T-helper 1 cell (primary cell): Measurements from ENCODE around the gene TFPI.
"Not testable (repeated sequence)": the region's sequence is repeated elsewhere in the genome, so short reads cannot be mapped to it uniquely, and the experiment has no call there.

ENCODE experiments used
- DNase-seq, 5 donors: peaks; one replicate each; pipeline ENCODE4 v3.0.0-alpha.2; 2012 to 2020

The TFPI gene

DNA sequence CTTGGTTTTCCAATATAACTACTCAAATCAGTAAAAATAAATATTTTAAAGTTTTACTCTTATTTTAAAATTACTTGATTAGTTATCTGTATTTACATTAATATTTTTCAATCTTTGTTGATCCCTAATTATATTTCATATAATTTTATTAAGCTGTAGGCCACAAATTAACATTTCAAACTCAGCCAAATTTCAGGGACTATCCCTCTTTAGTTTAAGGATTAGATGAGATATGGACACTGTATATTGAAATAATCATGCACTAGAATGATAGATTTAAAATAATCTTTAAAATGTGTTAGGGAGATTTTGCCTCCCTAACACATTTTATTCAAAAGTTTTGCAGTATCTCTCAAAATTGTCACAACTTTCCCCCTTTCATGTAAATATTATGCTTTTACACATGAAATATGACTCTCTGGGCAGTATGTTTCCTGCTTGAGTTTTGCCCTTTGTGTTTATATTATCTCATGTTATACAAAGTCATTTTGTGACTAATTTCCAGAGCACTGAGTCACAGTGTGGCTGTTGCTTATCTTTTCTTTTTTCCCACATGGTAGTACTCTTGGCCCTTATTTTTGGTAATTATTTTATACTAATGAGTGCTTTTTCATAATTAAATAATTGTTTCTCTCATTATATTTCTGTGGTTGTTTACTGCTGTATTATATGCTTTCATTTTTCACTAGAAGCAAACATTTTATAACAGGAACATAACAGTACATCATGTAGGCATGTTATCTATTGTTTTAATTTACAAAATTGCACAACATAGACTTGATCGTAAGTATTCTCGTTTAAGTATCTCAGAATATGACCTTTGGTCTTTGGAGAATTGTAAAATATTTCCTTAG lies 1.2 kb downstream of the TFPI start:
- DNase-seq, result peak in 1 of 5 donors; percentile 13

DNA sequence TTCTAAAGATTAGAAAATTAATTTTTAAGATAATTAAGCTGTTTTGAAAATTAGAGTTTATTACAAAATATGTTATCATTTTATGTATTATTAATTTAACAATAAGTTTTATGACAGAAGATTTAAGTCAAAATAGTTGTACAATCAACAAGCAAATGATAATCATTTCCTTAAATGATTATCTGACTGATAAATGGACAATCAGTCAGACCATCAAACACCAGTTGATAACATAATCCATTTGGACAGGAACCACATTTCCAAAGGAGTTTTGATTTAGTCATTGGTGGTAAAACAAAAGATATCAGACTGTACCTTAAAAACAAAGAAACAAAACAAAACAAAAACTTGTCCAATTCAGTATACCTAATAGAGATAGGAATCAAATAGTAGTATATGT lies 1.9 kb downstream of the TFPI start:
- DNase-seq, result no peak

DNA sequence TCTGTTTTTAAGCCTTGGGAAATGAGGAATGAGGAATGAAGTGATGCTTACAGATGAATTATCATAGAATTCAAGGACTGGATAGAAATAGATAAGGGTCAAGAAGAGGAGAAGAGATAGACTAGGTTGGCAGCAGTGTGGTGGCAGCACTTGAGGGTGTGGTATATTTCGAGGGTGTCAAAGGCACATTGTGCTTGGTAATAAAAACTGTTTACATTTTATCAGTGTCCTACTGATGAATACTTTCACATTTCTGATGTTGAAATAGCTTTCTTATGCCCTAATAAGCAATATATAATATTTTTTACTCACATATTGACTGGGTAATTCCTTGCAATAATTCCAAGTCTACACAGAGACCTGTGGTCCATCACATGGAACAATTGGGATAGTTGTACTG lies 3.4 kb downstream of the TFPI start:
- DNase-seq, result no peak

DNA sequence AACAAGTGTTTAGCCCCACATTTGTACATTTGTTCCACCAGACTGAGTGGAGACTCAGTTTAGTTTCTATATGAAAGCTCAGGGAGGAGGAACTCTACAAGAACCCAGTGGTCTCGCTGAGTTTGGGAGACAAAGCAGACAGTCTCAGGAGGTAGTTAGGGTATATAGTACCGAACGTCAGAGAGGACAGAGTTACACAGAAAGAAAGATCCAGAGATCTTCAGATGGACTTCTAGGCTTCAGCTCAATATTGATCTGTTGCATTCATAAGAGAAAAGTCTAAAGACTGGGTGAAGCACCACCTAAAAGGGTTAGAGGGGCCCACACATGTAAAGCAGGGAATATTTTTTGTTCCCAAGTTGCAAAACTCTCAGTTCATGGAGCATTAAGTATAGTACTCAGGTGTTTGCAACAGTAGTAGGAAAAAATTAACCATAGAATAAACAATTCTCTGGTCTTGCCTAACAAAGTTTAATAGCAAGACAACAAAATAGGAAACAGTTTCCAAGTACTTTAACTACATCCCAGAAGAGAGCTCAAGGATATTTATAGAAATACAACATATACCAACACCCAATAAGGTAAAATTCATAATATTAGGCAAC lies 4.2 kb downstream of the TFPI start:
- no peak for DNase-seq

DNA sequence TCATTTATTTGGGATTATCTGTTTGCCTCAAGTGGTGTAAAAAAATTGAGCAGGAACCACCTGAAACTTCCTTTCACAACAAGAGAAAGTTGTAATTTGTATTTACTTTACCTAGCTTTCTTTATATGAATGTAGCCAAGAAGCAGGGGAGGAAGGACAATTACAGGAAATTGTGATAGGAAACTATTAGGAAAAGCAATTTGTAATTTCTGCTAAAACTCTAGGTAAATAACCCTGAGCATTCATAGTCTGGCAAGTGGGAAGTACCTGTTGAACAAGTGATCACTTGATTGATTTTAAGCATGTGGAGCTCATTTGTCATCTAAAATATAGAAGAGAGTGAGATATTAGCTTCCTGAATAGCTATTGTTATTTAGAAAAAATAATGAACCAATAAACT lies 5.0 kb downstream of the TFPI start:
- DNase-seq, result no peak

DNA sequence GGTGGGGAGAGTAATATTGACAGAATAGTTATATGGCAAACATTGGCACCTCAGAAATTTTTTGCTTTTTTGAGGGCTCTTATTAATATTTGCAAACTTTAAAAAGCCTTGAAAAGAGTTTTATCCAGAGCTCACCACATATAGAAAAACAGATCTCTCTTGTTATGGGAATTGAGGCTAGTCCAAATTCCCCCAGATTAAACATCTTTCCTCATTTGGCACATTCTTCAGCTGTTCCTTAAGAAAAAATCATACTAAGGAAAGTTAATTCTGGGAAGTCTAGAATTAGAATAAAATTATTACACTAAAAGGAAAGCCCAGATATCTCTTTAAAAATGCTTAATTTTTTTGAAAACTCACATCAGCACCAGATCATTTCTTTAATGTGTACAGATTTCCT lies 5.6 kb downstream of the TFPI start:
- no peak for DNase-seq

DNA sequence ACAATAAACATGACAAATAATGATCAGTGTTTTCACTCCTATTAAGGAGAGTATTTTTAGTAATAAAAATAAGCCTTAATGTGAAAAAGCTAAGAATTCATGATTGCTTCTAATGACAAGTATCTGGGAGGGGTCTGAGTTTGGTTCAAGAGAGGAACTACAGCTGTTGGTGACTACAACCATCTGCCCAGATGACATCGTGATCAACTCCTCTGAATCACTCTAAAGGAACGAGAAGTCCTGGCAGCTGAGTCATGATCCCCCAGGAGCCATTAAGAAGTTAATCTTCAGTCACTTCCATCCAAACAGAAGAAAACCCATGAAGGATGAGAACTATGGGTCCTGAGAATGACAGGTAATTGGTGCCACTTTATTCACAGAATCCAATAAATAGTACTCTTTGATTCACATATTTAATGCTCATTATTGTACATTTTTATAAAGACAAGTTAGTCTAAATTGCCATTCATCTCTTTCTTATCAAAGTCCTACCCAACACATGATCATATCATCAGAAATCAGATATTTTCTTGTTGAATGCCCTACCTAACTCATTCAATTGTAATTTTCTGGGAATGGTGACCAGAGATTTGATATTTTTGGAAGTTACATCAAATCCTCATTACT lies 6.8 kb downstream of the TFPI start:
- no peak for DNase-seq

DNA sequence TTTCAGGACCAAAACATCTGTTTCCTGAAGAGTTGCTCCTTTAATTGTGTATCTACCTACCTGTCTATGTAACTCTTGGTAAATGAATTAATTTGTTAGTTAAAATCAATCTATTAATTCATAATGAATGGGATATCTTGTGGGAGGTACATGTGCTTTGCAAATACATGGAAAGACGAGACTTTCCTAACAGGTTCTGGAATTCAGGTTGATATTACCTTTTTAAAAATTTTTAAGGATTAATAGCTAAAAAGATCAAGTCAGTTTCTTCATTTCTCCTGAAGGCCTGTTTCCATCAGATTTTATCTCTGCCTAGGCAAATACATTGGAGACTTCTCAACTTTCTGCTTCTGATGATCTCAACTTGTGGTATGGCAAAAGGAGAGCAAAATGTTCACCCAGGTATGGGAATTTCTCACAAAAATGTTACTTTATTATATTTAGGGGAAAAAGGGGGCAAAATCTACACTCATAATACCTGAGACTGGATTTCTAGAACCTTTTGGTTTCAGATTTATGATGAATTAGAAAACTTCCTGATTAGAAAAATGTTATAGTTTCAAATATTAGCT lies 7.4 kb downstream of the TFPI start:
- DNase-seq, result no peak

DNA sequence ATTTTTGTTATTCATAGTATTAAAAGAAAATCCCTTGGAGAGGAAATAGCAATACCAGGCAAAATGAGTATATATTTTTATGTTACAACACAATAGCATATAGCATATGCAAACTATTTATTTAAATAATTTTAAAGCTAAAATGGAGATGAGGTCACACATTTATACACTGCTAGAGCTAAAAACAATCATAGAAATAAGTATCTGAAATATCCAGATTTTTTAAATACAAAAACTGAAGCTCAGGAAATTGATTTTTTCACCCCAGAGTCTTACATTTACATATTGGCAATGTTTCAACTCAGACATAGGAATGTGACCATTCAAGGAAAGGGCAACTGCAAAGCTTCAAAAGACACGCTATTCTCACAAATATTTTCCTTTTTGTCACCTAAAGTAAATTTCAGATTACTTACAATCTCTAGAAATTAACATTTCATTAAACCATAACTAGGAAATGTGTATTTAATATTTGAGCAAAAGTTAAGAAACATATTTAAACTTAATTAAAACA lies 8.9 kb downstream of the TFPI start:
- DNase-seq, result no peak

DNA sequence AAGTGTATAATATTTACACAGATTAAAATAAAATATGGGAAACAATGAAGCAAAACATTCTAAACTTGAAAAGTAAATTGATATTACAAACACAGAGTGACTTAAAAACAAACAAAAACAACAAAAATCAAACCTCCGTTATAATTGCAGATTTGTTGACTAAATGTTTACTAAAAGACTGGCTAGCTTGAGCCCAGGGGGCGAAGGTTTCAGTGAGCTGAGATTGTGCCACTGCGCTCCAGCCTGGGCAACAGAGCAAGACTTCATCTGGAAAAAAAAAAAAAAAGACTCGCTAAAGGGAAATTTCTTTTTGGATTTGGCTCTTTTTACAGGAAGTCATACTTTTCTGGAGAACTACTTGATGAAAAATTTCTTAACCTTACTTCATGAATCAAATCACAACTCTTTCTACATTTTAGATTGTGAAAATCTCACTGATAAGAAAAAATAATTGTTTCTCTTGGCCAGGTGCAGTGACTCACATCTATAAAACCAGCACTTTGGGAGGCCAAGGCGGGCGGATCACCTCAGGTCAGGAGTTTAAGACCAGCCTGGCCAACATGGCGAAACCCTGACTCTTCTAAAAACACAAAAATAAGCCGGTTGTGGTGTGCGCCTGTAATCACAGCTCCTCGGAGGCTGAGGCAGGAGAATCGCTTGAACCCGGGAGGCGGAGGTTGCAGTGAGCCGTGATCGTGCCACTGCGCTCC lies 9.7 kb downstream of the TFPI start:
- DNase-seq, result no peak

DNA sequence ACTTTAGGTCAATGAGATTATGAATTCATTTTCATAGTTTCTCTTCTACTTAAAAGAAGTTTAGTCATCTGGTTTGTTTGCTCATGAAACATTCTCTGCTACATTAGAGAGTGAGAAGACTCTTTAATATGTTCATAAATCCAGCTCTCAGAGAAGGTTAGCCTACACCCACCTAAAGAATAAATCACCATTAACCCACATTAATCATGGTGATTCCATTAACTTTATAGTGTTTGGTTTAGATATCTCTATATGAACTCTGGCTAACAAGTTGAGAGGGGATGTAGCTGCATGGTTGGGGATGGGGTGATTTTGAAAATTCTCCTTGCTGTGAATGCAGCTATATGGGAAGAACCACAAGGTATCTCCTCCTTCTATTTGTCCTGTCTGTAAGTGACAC lies 10.7 kb downstream of the TFPI start:
- DNase-seq, result no peak

DNA sequence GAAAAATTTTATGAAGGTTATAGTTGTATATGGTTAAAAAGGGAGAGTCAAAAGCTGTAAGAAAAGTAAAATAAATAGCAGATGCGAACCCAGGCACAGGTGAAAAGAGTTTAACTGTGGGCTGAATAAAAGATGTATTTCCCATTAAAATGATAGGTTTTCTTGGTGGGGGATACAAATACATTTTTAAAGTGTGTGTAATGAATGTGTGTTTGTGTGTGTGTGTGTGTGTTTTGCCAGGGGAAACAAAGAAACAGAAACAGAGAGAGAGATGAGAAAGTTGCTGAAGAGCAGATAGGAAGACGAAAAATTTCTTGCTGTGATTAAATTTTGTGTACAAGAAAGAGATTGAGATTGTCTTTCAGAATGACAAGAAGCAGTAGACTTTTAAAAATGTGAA lies 12.1 kb downstream of the TFPI start:
- no peak for DNase-seq

DNA sequence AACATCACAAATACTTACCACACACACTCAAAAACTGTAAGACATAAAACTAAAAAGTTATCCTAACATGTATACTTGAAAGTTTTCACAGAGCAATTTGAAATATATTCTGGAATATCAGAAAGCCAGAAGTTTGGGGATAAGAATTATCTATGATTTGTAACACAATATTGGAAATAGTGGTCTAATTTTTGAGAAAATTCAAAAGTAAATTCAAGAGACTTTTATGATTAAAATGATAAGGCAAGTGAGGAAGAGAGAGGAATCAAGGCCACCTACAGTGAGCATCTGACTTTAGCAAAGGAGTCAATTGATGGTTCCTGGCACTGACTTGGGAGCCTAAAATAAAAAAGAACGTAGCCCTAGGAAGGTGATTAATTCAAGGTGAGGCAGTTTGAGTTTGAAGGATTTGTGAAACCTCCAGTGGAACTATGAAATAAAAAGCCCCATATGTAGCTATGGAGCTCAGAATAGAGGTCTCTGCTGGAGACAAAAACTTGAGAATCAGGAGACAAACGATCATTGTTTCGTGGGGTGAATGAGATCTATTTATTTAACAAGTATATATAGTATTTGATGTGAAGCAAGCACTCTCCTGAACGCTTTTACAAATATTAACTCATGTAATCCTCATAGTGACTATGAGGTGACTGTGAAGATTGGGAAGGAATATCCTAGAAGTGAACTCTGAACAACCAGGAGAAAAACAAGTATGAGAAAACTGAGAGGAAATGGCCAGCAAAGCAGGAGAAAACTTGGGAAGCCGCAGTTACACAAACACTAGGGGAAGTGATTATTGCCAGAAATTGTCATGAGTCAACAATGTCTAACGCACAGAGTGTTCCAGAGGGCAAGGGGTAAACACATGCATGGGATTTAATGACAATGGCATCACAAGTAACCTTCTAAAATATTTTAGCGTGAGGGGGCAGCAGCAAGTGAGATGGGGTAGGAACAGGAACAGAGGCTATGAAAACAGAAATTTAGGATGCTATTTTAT lies 12.8 kb downstream of the TFPI start:
- no peak for DNase-seq

DNA sequence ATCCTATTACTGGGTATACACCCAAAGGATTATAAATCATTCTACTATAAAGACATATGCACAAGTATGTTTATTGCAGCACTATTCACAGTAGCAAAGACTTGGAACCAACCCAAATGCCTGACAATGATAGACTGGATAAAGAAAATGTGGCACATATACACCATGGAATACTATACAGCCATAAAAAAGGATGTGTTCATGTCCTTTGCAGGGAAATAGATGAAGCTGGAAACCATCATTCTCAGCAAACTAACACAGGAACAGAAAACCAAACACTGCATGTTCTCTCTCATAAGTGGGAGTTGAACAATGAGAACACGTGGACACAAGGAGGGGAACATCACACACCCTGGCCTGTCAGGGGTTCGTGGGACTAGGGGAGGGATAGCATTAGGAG lies 16.0 kb downstream of the TFPI start:
- DNase-seq, result not testable (repeated sequence)

DNA sequence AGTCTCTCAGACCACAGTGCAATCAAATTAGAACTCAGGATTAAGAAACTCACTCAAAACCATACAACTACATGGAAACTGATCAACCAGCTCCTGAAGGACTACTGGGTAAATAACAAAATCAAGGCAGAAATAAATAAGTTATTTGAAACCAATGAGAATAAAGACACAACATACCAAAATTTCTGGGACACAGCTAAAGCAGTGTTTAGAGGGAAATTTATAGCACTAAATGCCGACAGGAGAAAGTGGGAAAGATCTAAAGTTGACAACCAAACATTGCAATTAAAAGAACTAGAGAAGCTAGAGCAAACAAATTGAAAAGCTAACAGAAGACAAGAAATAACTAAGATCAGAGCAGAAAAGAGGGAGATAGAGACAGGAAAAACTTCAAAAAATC lies 18.9 kb downstream of the TFPI start:
- not testable (repeated sequence) for DNase-seq

DNA sequence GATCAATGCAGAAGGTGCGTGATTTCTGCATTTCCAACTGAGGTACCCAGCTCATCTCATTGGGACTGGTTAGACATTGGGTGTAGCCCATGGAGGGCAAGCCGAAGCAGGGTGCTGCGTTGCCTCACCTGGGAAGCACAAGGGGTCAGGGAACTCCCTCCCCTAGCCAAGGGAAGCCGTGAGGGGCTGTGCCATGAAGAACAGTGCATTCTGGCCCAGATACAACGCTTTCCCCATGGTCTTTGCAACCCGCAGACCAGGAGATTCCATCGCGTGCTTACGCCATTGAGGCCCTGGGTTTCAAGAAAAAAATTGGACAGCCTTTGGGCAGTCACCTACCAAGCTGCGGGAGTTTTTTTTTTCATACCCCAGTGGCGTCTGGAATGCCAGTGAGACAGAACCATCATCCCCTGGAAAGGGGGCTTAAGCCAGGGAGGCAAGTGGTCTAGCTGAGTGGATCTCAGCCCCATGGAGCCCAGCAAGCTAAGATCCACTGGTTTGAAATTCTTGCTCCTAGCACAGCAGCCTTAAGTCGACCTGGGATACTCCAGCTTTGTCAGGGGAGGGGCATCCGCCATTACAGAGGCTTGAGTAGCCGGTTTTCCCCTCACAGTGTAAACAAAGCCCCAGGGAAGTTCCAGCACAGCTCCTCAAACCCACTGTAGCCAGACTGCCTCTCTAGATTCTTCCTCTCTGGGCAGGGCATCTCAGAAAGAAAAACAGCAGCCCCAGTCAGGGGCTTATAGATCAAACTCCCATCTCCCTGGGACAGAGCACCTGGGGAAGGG lies 21.7 kb downstream of the TFPI start:
- DNase-seq, result no peak

DNA sequence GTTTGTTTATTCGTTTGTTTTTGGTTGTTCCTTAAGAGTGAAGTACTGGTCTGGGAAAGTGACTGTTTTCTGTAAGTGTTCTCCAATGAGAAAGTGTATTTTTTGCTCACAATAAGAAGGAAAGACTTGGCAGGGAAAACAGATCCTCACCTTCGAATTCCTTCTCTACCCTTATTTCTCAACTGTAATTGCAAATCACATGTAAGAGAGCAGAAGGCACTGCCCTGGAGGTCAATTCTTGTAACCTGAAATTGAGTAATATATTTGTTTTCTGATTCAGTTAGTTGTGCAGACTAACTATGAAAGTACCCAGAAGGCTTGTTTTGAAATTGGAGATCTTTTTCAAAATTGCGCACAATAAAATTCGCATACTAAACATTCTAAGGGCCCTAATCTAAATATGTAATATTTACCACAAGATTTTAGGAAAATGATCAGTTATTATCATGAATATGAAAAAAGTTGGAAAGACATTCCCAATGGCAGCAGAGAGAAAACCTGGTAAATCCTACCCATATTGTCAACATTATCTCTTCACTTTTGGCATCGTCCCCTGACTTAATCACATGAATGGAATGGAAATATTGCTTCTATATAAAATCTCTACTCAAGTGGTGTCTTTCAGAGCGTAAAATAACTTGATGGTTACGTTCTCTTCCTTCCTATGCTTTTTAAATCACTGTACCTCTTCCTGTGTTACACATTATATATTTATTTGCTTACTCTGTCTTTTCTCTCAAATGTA lies 24.1 kb downstream of the TFPI start:
- DNase-seq, result no peak

DNA sequence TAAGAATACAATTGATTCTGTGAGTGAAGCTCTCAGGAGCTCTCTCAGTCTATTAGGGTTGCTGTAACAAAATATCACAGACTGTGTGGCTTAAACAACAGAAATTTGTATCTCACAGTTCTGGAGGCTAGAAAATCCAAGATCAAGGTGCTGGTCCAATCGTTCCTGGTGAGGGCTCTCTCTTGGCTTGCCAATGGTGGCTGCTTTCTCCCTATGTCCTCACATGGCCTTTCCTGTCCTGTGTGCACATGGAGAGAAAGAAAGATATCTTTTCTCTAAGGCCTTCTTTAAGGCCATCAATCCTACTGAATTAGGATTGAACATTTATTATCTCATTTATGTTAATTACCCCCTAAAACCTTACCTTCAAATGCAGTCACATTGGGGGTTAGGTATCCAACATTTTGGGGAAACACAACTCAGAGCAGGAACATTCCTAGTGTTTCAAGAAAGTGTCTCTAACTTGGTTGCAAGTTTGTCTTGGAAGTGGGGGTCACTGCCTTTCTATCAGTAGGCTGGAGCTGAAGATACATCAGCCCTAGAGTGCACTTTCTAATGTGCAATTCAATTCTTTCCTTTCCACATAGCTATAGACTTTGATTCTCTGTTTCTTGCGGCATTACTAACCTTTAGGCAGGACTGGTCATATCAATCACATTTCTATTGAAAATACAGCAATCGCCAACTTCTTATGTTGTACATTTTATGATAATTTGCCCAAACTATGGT lies 24.8 kb downstream of the TFPI start:
- DNase-seq, result no peak

DNA sequence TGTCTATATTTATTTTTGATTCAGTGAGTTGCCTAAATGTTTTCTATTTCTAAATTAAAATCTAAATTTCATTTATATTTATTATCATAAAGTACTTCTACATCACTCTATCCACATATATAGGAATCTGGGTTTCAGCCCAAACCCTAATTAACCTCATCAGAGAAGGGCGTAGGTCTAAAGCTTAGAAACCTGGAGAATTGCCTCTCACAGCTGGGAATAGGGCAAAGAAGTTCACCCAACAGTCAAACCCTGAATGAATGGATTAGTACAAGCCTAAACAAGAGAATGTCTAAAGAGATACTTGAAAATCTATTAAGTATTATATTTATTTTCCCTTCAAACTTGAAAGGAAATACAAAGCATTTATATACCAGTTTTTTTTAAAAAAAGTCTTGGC lies 26.2 kb downstream of the TFPI start:
- no peak for DNase-seq
